ENCODE results near the gene RAB20.

DNA sequence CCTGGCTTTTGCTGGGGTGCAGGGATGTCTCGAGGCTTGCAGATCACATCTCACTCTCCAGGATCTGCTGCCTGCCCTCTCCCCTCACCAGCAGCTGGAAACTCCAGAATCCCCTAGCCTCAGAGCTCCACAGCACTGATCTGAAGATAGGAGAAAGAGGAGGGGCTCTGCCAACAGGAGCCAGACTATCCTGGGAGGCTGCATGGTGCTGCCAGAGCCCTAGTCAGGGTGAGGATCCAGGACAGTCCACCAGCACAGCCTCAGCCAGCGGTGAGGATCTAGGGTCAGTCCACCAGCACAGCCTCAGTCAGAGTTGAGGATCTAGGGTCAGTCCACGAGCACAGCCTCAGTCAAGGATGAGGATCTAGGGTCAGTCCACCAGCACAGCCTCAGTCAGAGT lies 65.2 kb downstream of the RAB20 start:
- TF ChIP-seq CTCF (optimal IDR thresholded peaks at IDR 0.05 in 1 of 3, IDR thresholded peaks at IDR 0.05 in 1 of 3, conservative IDR thresholded peaks at IDR 0.05 in 1 of 3; ENCODE audit: extremely low read depth in 1 of 3, insufficient read depth in 2 of 3, low read length in 3 of 3): no peak
- no peak for TF ChIP-seq EZH2 (IDR thresholded peaks at IDR 0.05; ENCODE audit: low read length)

All from keratinocyte (primary cell).